BLaER1 (cell line): ENCODE data around the gene TMEM123.

Experiments used
- H3K27ac ChIP-seq: shearing (Covaris generic); formaldehyde crosslinking; 2 replicates; pipeline ENCODE4 v1.8.1; 2022
- H3K27me3 ChIP-seq: shearing (Covaris generic); formaldehyde crosslinking; 2 replicates; pipeline ENCODE4 v1.8.1; 2022
- H3K36me3 ChIP-seq: shearing (Covaris generic); formaldehyde crosslinking; 2 replicates; pipeline ENCODE4 v1.8.1; 2022
- H3K4me1 ChIP-seq: shearing (Covaris generic); formaldehyde crosslinking; 2 replicates; pipeline ENCODE4 v1.8.1; 2022
- H3K4me2 ChIP-seq: shearing (Covaris generic); formaldehyde crosslinking; 2 replicates; pipeline ENCODE4 v1.8.1; 2022
- H3K4me3 ChIP-seq: shearing (Covaris generic); formaldehyde crosslinking; 2 replicates; pipeline ENCODE4 v1.8.1; 2022
- H3K9ac ChIP-seq: shearing (Covaris generic); formaldehyde crosslinking; 2 replicates; pipeline ENCODE4 v1.8.1; 2022
- H3K9me3 ChIP-seq: shearing (Covaris generic); formaldehyde crosslinking; 2 replicates; pipeline ENCODE4 v1.8.1; 2022
- H4K20me1 ChIP-seq: shearing (Covaris generic); formaldehyde crosslinking; 2 replicates; pipeline ENCODE4 v1.8.1; 2022
- Cebpa-rat ChIP-seq: shearing (Covaris generic); IDR thresholded peaks from 2 replicates; pipeline ENCODE4 v1.8.1; 2022

Gene TMEM123

GRCh38 chr11:102389253-102389652 is 63.3 kb downstream of the TMEM123 start:
- Histone ChIP-seq H3K36me3 (peaks cover 55% of the 10 kb centered on the region), H3K4me1 (peaks cover 23% of the 10 kb centered on the region), H3K9ac (no peak overlapping the region), H4K20me1 (peaks cover 14% of the 10 kb centered on the region; the same call in 1 of the 2 replicates), H3K27me3 (no peaks in the 10 kb centered on the region), H3K27ac (no peak overlapping the region), H3K4me3 (no peak overlapping the region), H3K9me3 (peaks cover 8% of the 10 kb centered on the region), H3K4me2 (no peak overlapping the region)
- TF ChIP-seq Cebpa-rat, result no peak

- H3K4me2 ChIP-seq, result peak overlapping the region; percentile 46
- no peak for TF ChIP-seq Cebpa-rat
- peaks cover 8% of the 10 kb centered on the region for H3K9me3 ChIP-seq
- no peak overlapping the region for H3K4me3 ChIP-seq
- peaks cover 45% of the 10 kb centered on the region for H3K36me3 ChIP-seq
- H3K27me3 ChIP-seq, result no peaks in the 10 kb centered on the region
- H4K20me1 ChIP-seq, result no peaks in the 10 kb centered on the region
- peaks cover 23% of the 10 kb centered on the region for H3K4me1 ChIP-seq
- no peak overlapping the region for H3K27ac ChIP-seq
- H3K9ac ChIP-seq, result no peak overlapping the region
These were observed 65.4 kb downstream of the TMEM123 start for GRCh38 chr11:102387043-102387781.

GRCh38 chr11:102386136-102386734 is 66.3 kb downstream of the TMEM123 start:
- no peak overlapping the region for H3K27ac ChIP-seq
- peaks cover 45% of the 10 kb centered on the region for H3K36me3 ChIP-seq
- no peak for TF ChIP-seq Cebpa-rat

GRCh38 chr11:102385085-102386007 is 67.2 kb downstream of the TMEM123 start:
- Histone ChIP-seq H3K4me3 (no peak overlapping the region), H3K36me3 (peaks cover 45% of the 10 kb centered on the region), H3K4me1 (peaks cover 23% of the 10 kb centered on the region), H3K9me3 (peaks cover 8% of the 10 kb centered on the region), H3K4me2 (peak overlapping the region; percentile 15; the same call in 1 of the 2 replicates), H3K27me3 (no peaks in the 10 kb centered on the region), H4K20me1 (no peaks in the 10 kb centered on the region), H3K9ac (no peak overlapping the region), H3K27ac (no peak overlapping the region)
- TF ChIP-seq Cebpa-rat, result no peak

More at GRCh38 chr11:102386136-102386734, 66.3 kb downstream of the TMEM123 start:
- Histone ChIP-seq H3K27me3 (no peaks in the 10 kb centered on the region), H3K4me2 (peak overlapping the region; percentile 46), H4K20me1 (no peaks in the 10 kb centered on the region), H3K4me3 (no peak overlapping the region), H3K9me3 (peaks cover 8% of the 10 kb centered on the region), H3K4me1 (peaks cover 23% of the 10 kb centered on the region), H3K9ac (no peak overlapping the region)

GRCh38 chr11:102384419-102385079 is 68.0 kb downstream of the TMEM123 start:
- peaks cover 51% of the 10 kb centered on the region for H3K36me3 ChIP-seq
- no peaks in the 10 kb centered on the region for H4K20me1 ChIP-seq
- no peaks in the 10 kb centered on the region for H3K27me3 ChIP-seq
- H3K4me1 ChIP-seq, result peaks cover 23% of the 10 kb centered on the region
- H3K9ac ChIP-seq, result no peak overlapping the region
- no peak overlapping the region for H3K27ac ChIP-seq
- no peak for TF ChIP-seq Cebpa-rat
- H3K4me2 ChIP-seq, result no peak overlapping the region
- peaks cover 8% of the 10 kb centered on the region for H3K9me3 ChIP-seq
- H3K4me3 ChIP-seq, result no peak overlapping the region

- no peak for TF ChIP-seq Cebpa-rat
- Histone ChIP-seq H3K36me3 (peaks cover 52% of the 10 kb centered on the region), H3K27ac (no peak overlapping the region)
These were observed 68.7 kb downstream of the TMEM123 start for GRCh38 chr11:102383839-102384238.

GRCh38 chr11:102382384-102382783 is 70.2 kb downstream of the TMEM123 start:
- H3K27me3 ChIP-seq, result no peaks in the 10 kb centered on the region
- no peak for TF ChIP-seq Cebpa-rat
- H4K20me1 ChIP-seq, result no peaks in the 10 kb centered on the region
- H3K4me2 ChIP-seq, result no peak overlapping the region
- peaks cover 55% of the 10 kb centered on the region for H3K36me3 ChIP-seq
- peaks cover 23% of the 10 kb centered on the region for H3K4me1 ChIP-seq
- H3K9me3 ChIP-seq, result peaks cover 4% of the 10 kb centered on the region
- no peak overlapping the region for H3K27ac ChIP-seq
- H3K9ac ChIP-seq, result no peak overlapping the region
- H3K4me3 ChIP-seq, result no peak overlapping the region

More at GRCh38 chr11:102383839-102384238, 68.7 kb downstream of the TMEM123 start:
- Histone ChIP-seq H3K4me3 (no peak overlapping the region), H3K9ac (no peak overlapping the region), H4K20me1 (no peaks in the 10 kb centered on the region), H3K4me1 (peaks cover 23% of the 10 kb centered on the region), H3K4me2 (no peak overlapping the region), H3K27me3 (no peaks in the 10 kb centered on the region), H3K9me3 (peaks cover 8% of the 10 kb centered on the region)

GRCh38 chr11:102378818-102379217 is 73.7 kb downstream of the TMEM123 start:
- H3K9me3 ChIP-seq, result no peaks in the 10 kb centered on the region
- H3K36me3 ChIP-seq, result peaks cover 63% of the 10 kb centered on the region
- no peak overlapping the region for H3K9ac ChIP-seq

GRCh38 chr11:102377891-102378290 is 74.7 kb downstream of the TMEM123 start:
- Histone ChIP-seq H3K4me3 (no peak overlapping the region), H3K36me3 (peaks cover 62% of the 10 kb centered on the region)

More at GRCh38 chr11:102378818-102379217, 73.7 kb downstream of the TMEM123 start:
- Histone ChIP-seq H3K27ac (no peak overlapping the region), H3K4me2 (no peak overlapping the region), H4K20me1 (no peaks in the 10 kb centered on the region), H3K4me1 (no peaks in the 10 kb centered on the region), H3K4me3 (no peak overlapping the region), H3K27me3 (no peaks in the 10 kb centered on the region)
- TF ChIP-seq Cebpa-rat, result no peak

More at GRCh38 chr11:102377891-102378290, 74.7 kb downstream of the TMEM123 start:
- Histone ChIP-seq H3K4me1 (no peaks in the 10 kb centered on the region), H3K27ac (no peak overlapping the region), H4K20me1 (no peaks in the 10 kb centered on the region), H3K9me3 (no peaks in the 10 kb centered on the region), H3K27me3 (no peaks in the 10 kb centered on the region), H3K4me2 (no peak overlapping the region), H3K9ac (no peak overlapping the region)
- no peak for TF ChIP-seq Cebpa-rat
